Measurements from ENCODE around the gene TRAPPC11. TPM values are rescaled to one million over a fixed set of nuclear protein-coding genes. Genes with fewer than 3 reads are reported as not detected.

Gene TRAPPC11
- total RNA-seq, 1 experiment from 2014 or later, result 32.2 TPM

DNA sequence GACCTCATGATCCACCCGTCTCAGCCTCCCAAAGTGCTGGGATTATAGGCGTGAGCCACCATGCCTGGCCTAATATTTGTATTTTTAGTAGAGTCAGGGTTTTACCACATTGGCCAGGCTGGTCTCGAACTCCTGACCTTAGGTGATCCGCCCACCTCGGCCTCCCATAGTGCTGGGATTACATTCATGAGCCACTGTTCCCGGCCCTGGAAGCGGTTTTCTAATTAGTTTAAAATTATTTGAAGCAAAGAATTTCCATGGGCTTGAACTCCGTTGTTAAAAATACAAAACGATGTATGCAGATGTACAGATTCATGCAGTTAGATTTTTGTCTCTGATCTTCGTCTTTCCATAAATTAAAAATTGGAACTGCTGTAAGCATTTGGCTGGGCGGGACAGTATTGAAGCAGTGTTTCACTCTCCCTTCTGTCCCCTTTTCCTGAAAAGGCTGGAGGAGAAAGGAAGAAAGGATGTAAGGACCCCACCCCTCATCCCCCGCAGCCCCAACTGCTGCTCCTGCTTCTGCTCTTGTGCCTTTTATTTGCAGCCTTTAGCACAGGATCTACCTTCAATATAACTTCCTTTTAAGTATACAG is 12.0 kb downstream of the TRAPPC11 start:
- no peaks in the 10 kb centered on the region for H3K79me1 ChIP-seq (ENCODE audit: insufficient read depth, low read depth, low read length, poor library complexity, severe bottlenecking)
- no peak for DNase-seq
- H3K4me1 Mint-ChIP-seq, result no peaks in the 10 kb centered on the region
- no peak overlapping the region for H4K5ac ChIP-seq (ENCODE audit: insufficient read length, low read depth, low read length)
- no peak overlapping the region for H3K14ac ChIP-seq (ENCODE audit: insufficient read depth, low read length)
- no peaks in the 10 kb centered on the region for H4K20me1 ChIP-seq (ENCODE audit: control insufficient read depth, insufficient read depth, insufficient read length)
- no peak overlapping the region for H3T11ph ChIP-seq (ENCODE audit: low read length)
- H3K79me2 ChIP-seq (ENCODE audit: insufficient read depth, low read length), result no peaks in the 10 kb centered on the region
- H3K9me3 Mint-ChIP-seq, result no peaks in the 10 kb centered on the region
- no peaks in the 10 kb centered on the region for H3K27me3 Mint-ChIP-seq (ENCODE audit: low read depth)
- no peak overlapping the region for H2BK5ac ChIP-seq (ENCODE audit: insufficient read length, low read length)
- H3K23ac ChIP-seq (ENCODE audit: insufficient read length, low read depth, low read length), result no peak overlapping the region
- WGBS (ENCODE audit: extremely low coverage, insufficient read length, low lambda C conversion rate), result no CpG with 5 or more reads among the region's 12 CpGs
- H3K36me3 Mint-ChIP-seq (ENCODE audit: insufficient read depth in 1 of 3, low read depth in 3 of 3), result peaks cover 11 to 68% (median 58%) of the 10 kb centered on the region in 3 experiments; a peak in 6 of 7 replicates
- no peak overlapping the region for H2AFZ ChIP-seq (ENCODE audit: low read length)
- H3K4me1 ChIP-seq (ENCODE audit: insufficient read depth, low read length), result no peaks in the 10 kb centered on the region
- H2AK5ac ChIP-seq (ENCODE audit: insufficient read length, low read length), result no peak overlapping the region
- H3K56ac ChIP-seq (ENCODE audit: insufficient read length, low read depth, low read length), result no peak overlapping the region
- H2BK15ac ChIP-seq (ENCODE audit: low read depth, low read length), result no peak overlapping the region
- H3K4me2 ChIP-seq (ENCODE audit: insufficient read depth, insufficient read length, low read length), result no peak overlapping the region
- no peaks in the 10 kb centered on the region for H3K27me3 ChIP-seq (ENCODE audit: insufficient read depth, low read length)
- no peak overlapping the region for H3K9ac ChIP-seq (ENCODE audit: extremely low read depth, insufficient read length, low read length)
- TF ChIP-seq, protein P1, sequence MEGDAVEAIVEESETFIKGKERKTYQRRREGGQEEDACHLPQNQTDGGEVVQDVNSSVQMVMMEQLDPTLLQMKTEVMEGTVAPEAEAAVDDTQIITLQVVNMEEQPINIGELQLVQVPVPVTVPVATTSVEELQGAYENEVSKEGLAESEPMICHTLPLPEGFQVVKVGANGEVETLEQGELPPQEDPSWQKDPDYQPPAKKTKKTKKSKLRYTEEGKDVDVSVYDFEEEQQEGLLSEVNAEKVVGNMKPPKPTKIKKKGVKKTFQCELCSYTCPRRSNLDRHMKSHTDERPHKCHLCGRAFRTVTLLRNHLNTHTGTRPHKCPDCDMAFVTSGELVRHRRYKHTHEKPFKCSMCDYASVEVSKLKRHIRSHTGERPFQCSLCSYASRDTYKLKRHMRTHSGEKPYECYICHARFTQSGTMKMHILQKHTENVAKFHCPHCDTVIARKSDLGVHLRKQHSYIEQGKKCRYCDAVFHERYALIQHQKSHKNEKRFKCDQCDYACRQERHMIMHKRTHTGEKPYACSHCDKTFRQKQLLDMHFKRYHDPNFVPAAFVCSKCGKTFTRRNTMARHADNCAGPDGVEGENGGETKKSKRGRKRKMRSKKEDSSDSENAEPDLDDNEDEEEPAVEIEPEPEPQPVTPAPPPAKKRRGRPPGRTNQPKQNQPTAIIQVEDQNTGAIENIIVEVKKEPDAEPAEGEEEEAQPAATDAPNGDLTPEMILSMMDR (conservative IDR thresholded peaks at IDR 0.05), result no peak
- no peaks in the 10 kb centered on the region for H3K9me3 ChIP-seq (ENCODE audit: control insufficient read depth, low read depth, low read length)
- H3K27ac ChIP-seq (ENCODE audit: insufficient read length, low read depth, low read length), result no peak overlapping the region
- H2BK20ac ChIP-seq (ENCODE audit: low read depth, low read length, poor library complexity, severe bottlenecking), result no peak overlapping the region
- no peak overlapping the region for H4K91ac ChIP-seq (ENCODE audit: insufficient read length, low read depth, low read length)
- no peak overlapping the region for H2BK120ac ChIP-seq (ENCODE audit: low read depth, low read length, poor library complexity, severe bottlenecking)
- no peak overlapping the region for H3K4ac ChIP-seq (ENCODE audit: low read depth, low read length)
- H3K18ac ChIP-seq (ENCODE audit: insufficient read length, low read depth, low read length), result no peak overlapping the region
- H2BK12ac ChIP-seq (ENCODE audit: insufficient read length, low read depth, low read length), result no peak overlapping the region
- no peak overlapping the region for H4K8ac ChIP-seq (replicated peaks; ENCODE audit: insufficient read length, low read depth, low read length)
- H3K23me2 ChIP-seq (ENCODE audit: insufficient read length, low read depth, low read length, poor library complexity, severe bottlenecking), result no peaks in the 10 kb centered on the region
- H3K27ac Mint-ChIP-seq, result no peak overlapping the region
- H3K4me3 Mint-ChIP-seq, result no peak overlapping the region

Measured in H9 (cell line).